ENCODE results near the gene TMEM181. TPM values are rescaled to one million over a fixed set of nuclear protein-coding genes. Genes with fewer than 3 reads are reported as not detected.

The TMEM181 gene
- total and polyA plus RNA-seq, 2 experiments from 2014 or later: 11.9 to 25.2 TPM

DNA sequence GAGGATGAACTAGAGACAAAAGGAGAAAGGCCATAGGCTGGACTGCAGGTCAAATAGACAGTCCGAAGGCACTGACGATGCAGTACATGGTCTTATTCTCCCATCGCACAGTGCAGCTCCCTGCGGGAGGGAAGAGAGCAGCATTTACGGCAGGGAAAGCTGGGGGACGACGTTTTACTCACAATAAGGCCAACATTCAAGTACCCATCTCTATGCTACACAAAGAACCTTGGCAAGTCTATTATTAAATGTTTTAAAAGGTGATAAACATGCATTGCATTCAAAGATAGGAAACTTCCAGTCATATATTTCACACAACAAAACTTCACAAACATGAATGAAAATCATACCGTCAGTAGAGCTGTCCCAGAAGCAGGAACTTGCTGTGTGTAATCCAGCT lies 76.9 kb downstream of the TMEM181 start:
- peaks cover 39% of the 10 kb centered on the region; the same call in 2 of the 3 replicates for H3K36me3 Mint-ChIP-seq (ENCODE audit: low read depth)
- TF ChIP-seq EZH2 (IDR thresholded peaks at IDR 0.05; ENCODE audit: low read depth, unreplicated experiment): no peak
- TF ChIP-seq POLR2AphosphoS5 (IDR thresholded peaks at IDR 0.05; ENCODE audit: low read depth): no peak
- TF ChIP-seq, protein P1, sequence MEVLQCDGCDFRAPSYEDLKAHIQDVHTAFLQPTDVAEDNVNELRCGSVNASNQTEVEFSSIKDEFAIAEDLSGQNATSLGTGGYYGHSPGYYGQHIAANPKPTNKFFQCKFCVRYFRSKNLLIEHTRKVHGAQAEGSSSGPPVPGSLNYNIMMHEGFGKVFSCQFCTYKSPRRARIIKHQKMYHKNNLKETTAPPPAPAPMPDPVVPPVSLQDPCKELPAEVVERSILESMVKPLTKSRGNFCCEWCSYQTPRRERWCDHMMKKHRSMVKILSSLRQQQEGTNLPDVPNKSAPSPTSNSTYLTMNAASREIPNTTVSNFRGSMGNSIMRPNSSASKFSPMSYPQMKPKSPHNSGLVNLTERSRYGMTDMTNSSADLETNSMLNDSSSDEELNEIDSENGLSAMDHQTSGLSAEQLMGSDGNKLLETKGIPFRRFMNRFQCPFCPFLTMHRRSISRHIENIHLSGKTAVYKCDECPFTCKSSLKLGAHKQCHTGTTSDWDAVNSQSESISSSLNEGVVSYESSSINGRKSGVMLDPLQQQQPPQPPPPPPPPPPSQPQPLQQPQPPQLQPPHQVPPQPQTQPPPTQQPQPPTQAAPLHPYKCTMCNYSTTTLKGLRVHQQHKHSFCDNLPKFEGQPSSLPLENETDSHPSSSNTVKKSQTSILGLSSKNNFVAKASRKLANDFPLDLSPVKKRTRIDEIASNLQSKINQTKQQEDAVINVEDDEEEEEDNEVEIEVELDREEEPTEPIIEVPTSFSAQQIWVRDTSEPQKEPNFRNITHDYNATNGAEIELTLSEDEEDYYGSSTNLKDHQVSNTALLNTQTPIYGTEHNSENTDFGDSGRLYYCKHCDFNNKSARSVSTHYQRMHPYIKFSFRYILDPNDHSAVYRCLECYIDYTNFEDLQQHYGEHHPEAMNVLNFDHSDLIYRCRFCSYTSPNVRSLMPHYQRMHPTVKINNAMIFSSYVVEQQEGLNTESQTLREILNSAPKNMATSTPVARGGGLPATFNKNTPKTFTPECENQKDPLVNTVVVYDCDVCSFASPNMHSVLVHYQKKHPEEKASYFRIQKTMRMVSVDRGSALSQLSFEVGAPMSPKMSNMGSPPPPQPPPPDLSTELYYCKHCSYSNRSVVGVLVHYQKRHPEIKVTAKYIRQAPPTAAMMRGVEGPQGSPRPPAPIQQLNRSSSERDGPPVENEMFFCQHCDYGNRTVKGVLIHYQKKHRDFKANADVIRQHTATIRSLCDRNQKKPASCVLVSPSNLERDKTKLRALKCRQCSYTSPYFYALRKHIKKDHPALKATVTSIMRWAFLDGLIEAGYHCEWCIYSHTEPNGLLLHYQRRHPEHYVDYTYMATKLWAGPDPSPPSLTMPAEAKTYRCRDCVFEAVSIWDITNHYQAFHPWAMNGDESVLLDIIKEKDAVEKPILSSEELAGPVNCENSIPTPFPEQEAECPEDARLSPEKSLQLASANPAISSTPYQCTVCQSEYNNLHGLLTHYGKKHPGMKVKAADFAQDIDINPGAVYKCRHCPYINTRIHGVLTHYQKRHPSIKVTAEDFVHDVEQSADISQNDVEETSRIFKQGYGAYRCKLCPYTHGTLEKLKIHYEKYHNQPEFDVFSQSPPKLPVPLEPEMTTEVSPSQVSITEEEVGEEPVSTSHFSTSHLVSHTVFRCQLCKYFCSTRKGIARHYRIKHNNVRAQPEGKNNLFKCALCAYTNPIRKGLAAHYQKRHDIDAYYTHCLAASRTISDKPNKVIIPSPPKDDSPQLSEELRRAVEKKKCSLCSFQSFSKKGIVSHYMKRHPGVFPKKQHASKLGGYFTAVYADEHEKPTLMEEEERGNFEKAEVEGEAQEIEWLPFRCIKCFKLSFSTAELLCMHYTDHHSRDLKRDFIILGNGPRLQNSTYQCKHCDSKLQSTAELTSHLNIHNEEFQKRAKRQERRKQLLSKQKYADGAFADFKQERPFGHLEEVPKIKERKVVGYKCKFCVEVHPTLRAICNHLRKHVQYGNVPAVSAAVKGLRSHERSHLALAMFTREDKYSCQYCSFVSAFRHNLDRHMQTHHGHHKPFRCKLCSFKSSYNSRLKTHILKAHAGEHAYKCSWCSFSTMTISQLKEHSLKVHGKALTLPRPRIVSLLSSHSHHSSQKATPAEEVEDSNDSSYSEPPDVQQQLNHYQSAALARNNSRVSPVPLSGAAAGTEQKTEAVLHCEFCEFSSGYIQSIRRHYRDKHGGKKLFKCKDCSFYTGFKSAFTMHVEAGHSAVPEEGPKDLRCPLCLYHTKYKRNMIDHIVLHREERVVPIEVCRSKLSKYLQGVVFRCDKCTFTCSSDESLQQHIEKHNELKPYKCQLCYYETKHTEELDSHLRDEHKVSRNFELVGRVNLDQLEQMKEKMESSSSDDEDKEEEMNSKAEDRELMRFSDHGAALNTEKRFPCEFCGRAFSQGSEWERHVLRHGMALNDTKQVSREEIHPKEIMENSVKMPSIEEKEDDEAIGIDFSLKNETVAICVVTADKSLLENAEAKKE (CRISPR knock-in tag; IDR thresholded peaks at IDR 0.05): no peak
- no peak for TF ChIP-seq STAT1 (IDR thresholded peaks at IDR 0.05; ENCODE audit: unreplicated experiment)
- TF ChIP-seq, protein P2, sequence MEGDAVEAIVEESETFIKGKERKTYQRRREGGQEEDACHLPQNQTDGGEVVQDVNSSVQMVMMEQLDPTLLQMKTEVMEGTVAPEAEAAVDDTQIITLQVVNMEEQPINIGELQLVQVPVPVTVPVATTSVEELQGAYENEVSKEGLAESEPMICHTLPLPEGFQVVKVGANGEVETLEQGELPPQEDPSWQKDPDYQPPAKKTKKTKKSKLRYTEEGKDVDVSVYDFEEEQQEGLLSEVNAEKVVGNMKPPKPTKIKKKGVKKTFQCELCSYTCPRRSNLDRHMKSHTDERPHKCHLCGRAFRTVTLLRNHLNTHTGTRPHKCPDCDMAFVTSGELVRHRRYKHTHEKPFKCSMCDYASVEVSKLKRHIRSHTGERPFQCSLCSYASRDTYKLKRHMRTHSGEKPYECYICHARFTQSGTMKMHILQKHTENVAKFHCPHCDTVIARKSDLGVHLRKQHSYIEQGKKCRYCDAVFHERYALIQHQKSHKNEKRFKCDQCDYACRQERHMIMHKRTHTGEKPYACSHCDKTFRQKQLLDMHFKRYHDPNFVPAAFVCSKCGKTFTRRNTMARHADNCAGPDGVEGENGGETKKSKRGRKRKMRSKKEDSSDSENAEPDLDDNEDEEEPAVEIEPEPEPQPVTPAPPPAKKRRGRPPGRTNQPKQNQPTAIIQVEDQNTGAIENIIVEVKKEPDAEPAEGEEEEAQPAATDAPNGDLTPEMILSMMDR (conservative IDR thresholded peaks at IDR 0.05; ENCODE audit: low read depth in 2 of 2): no peak
- TF ChIP-seq ZNF114 (CRISPR knock-in tag; IDR thresholded peaks at IDR 0.05): no peak
- no peak for TF ChIP-seq JUNB (IDR thresholded peaks at IDR 0.05; ENCODE audit: unreplicated experiment)
- TF ChIP-seq, protein P3, sequence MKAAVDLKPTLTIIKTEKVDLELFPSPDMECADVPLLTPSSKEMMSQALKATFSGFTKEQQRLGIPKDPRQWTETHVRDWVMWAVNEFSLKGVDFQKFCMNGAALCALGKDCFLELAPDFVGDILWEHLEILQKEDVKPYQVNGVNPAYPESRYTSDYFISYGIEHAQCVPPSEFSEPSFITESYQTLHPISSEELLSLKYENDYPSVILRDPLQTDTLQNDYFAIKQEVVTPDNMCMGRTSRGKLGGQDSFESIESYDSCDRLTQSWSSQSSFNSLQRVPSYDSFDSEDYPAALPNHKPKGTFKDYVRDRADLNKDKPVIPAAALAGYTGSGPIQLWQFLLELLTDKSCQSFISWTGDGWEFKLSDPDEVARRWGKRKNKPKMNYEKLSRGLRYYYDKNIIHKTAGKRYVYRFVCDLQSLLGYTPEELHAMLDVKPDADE (IDR thresholded peaks at IDR 0.05): no peak
- TF ChIP-seq CREB1 (CRISPR knock-in tag; IDR thresholded peaks at IDR 0.05; ENCODE audit: low read depth): no peak
- TF ChIP-seq, protein P4, sequence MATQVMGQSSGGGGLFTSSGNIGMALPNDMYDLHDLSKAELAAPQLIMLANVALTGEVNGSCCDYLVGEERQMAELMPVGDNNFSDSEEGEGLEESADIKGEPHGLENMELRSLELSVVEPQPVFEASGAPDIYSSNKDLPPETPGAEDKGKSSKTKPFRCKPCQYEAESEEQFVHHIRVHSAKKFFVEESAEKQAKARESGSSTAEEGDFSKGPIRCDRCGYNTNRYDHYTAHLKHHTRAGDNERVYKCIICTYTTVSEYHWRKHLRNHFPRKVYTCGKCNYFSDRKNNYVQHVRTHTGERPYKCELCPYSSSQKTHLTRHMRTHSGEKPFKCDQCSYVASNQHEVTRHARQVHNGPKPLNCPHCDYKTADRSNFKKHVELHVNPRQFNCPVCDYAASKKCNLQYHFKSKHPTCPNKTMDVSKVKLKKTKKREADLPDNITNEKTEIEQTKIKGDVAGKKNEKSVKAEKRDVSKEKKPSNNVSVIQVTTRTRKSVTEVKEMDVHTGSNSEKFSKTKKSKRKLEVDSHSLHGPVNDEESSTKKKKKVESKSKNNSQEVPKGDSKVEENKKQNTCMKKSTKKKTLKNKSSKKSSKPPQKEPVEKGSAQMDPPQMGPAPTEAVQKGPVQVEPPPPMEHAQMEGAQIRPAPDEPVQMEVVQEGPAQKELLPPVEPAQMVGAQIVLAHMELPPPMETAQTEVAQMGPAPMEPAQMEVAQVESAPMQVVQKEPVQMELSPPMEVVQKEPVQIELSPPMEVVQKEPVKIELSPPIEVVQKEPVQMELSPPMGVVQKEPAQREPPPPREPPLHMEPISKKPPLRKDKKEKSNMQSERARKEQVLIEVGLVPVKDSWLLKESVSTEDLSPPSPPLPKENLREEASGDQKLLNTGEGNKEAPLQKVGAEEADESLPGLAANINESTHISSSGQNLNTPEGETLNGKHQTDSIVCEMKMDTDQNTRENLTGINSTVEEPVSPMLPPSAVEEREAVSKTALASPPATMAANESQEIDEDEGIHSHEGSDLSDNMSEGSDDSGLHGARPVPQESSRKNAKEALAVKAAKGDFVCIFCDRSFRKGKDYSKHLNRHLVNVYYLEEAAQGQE (IDR thresholded peaks at IDR 0.05; ENCODE audit: unreplicated experiment): no peak

More for the DNA sequence above, 76.9 kb downstream of the TMEM181 start:
- ATAC-seq (no peak), DNase-seq (ENCODE audit: low spot score) (no peak)
- Histone ChIP-seq H3K36me3 (ENCODE audit: insufficient read depth) (no peaks in the 10 kb centered on the region; the same call in 1 of the 2 replicates), H2AFZ (no peak overlapping the region), H3K4me2 (no peak overlapping the region), H3K79me2 (replicated peaks; ENCODE audit: insufficient read depth) (peaks cover 20% of the 10 kb centered on the region), H3K9me2 (ENCODE audit: insufficient read depth) (no peaks in the 10 kb centered on the region), H3F3A (replicated peaks; ENCODE audit: low read depth) (no peaks in the 10 kb centered on the region), H3K4me3 (no peak overlapping the region), H3K27me3 (ENCODE audit: insufficient read depth) (no peaks in the 10 kb centered on the region), H4K20me1 (replicated peaks; ENCODE audit: insufficient read depth) (peaks cover 11% of the 10 kb centered on the region; the same call in 1 of the 2 replicates), H3K27ac (ENCODE audit: low read depth) (no peak overlapping the region), H3K4me1 (ENCODE audit: insufficient read depth) (no peaks in the 10 kb centered on the region)
- Mint-ChIP-seq H3K27ac (no peak overlapping the region), H3K4me1 (peaks cover 9% of the 10 kb centered on the region), H3K4me3 (no peak overlapping the region), H3K9me3 (no peaks in the 10 kb centered on the region), H3K27me3 (ENCODE audit: insufficient read depth, low read depth, poor library complexity) (peaks cover 8% of the 10 kb centered on the region)

All from GM23338 (cell line).